ENCODE measurements around the gene ANKRD66.

DNA sequence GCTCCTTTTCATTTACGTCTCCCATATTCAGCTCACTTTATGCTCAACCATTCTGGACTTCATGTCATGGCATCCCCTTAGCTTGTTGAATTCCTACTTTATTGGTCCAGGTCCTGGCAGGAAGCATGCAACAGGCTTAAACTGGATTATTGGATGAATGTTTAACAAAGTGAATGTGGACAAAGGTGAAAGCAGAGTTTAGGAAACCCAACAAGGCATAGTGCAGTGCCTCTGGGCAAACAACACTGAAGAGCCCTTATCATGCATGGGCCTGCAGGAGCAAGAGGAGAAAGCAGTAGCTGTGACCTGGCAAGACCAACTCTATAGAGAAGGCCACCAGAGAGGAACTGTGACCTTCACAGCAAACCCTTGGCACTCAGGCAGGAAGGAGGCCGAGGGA lies 5.3 kb upstream of the ANKRD66 start:
- no peak for TF ChIP-seq POLR2A (IDR thresholded peaks at IDR 0.05)
- TF ChIP-seq, protein P1, sequence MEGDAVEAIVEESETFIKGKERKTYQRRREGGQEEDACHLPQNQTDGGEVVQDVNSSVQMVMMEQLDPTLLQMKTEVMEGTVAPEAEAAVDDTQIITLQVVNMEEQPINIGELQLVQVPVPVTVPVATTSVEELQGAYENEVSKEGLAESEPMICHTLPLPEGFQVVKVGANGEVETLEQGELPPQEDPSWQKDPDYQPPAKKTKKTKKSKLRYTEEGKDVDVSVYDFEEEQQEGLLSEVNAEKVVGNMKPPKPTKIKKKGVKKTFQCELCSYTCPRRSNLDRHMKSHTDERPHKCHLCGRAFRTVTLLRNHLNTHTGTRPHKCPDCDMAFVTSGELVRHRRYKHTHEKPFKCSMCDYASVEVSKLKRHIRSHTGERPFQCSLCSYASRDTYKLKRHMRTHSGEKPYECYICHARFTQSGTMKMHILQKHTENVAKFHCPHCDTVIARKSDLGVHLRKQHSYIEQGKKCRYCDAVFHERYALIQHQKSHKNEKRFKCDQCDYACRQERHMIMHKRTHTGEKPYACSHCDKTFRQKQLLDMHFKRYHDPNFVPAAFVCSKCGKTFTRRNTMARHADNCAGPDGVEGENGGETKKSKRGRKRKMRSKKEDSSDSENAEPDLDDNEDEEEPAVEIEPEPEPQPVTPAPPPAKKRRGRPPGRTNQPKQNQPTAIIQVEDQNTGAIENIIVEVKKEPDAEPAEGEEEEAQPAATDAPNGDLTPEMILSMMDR (IDR thresholded peaks at IDR 0.05) = no peak

Data from uterus (tissue), 2 donors.